Loucy (cell line): ENCODE data around the gene LETM1.

Experiments
- EZH2phosphoT487 ChIP-seq: fragments of 200-600 bp; IDR thresholded peaks from 2 replicates; pipeline ENCODE4 v1.6.1; 2018; ENCODE audit warnings: antibody characterized with exemption, mild to moderate bottlenecking, moderate library complexity, borderline replicate concordance
- TF ChIP-seq, protein P1 (sequence below): fragments of 200-600 bp; sonication (generic); conservative IDR thresholded peaks from 2 replicates; pipeline ENCODE4 v1.5.1; 2014; ENCODE audit warnings: mild to moderate bottlenecking, antibody characterized with exemption, low read length

DNA sequence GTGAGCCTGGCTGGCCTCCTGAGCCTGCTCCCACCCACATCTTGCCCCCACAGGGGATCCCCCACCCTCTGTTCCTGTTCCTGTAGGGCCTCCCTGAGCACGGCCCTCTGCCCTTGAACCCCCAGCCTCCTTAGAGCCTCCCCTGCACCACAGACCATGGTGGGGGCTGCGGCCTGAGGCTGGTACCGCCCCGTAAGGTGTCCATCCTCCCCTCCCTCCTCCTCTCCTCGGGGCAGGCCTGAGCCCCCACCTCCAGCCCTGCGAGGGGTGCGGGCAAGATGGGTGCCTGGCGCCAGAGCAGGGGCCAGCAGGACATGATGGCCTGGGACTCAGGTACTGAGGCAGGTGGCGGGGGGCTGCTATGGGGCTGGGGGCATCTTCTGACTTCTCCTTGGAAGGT is 91.3 kb downstream of the LETM1 start:
- TF ChIP-seq, protein P1, sequence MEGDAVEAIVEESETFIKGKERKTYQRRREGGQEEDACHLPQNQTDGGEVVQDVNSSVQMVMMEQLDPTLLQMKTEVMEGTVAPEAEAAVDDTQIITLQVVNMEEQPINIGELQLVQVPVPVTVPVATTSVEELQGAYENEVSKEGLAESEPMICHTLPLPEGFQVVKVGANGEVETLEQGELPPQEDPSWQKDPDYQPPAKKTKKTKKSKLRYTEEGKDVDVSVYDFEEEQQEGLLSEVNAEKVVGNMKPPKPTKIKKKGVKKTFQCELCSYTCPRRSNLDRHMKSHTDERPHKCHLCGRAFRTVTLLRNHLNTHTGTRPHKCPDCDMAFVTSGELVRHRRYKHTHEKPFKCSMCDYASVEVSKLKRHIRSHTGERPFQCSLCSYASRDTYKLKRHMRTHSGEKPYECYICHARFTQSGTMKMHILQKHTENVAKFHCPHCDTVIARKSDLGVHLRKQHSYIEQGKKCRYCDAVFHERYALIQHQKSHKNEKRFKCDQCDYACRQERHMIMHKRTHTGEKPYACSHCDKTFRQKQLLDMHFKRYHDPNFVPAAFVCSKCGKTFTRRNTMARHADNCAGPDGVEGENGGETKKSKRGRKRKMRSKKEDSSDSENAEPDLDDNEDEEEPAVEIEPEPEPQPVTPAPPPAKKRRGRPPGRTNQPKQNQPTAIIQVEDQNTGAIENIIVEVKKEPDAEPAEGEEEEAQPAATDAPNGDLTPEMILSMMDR = no peak
- TF ChIP-seq EZH2phosphoT487 = no peak
